Vagina (tissue), 2 donors: ENCODE data around the gene AGPAT2. TPM values are rescaled to one million over a fixed set of nuclear protein-coding genes. Genes with fewer than 3 reads are reported as not detected.
A peak's percentile ranks its signal among the peaks of the same experiment; 100 is the strongest.

Experiments used
- DNase-seq, 2 donors: peaks; one replicate each; pipeline ENCODE4 v3.0.0-alpha.2; 2017; ENCODE audit errors: extremely low spot score in 2 of 2
- H3K27ac ChIP-seq: fragments of 200-600 bp; sonication (generic); one replicate; pipeline ENCODE4 v1.5.1; 2019
- H3K27me3 ChIP-seq: fragments of 200-600 bp; sonication (generic); one replicate; pipeline ENCODE4 v1.5.1; 2019
- H3K36me3 ChIP-seq, 2 donors: fragments of 200-600 bp; sonication (generic); one replicate each; pipeline ENCODE4 v1.5.1; 2017 to 2019
- H3K4me1 ChIP-seq: fragments of 200-600 bp; sonication (generic); one replicate; pipeline ENCODE4 v1.5.1; 2019
- H3K4me3 ChIP-seq, 2 donors: fragments of 200-600 bp; sonication (generic); 1 replicate in 1 of 2; 2 replicates in 1 of 2; pipeline ENCODE4 v1.5.1; 2016 to 2019
- H3K9me3 ChIP-seq: fragments of 200-600 bp; sonication (generic); one replicate; pipeline ENCODE4 v1.5.1; 2019
- POLR2A ChIP-seq, 2 donors: fragments of 450-650 bp; IDR thresholded peaks; one replicate each; pipeline ENCODE4 v1.6.1; 2017; ENCODE audit warnings: antibody characterized with exemption in 2 of 2, mild to moderate bottlenecking in 2 of 2, moderate library complexity in 2 of 2
- POLR2AphosphoS5 ChIP-seq, 2 donors: sonication (generic); formaldehyde crosslinking; IDR thresholded peaks; one replicate each; pipeline ENCODE4 v1.9.0; 2017; ENCODE audit warnings: antibody characterized with exemption in 2 of 2, mild to moderate bottlenecking in 2 of 2, low read depth in 1 of 2; ENCODE audit not compliant: insufficient read depth in 1 of 2
- intact Hi-C: fragments of 100-400 bp; cut with DNase I; formaldehyde crosslinking; loops from one replicate; pipeline ENCODE4 v1.15.1; 2023
- total RNA-seq: library from RNA; depleted of rRNA; stranded (reverse); fragments of >200 nt; gene quantifications from one replicate; pipeline ENCODE4 v1.2.3, GENCODE V29; 2016
- TF ChIP-seq, protein P1 (sequence below), 3 experiments: fragments of 450-650 bp in 2 of 3; fragments of 200-600 bp in 1 of 3; sonication (generic) in 1 of 3; IDR thresholded peaks; one replicate each; pipeline ENCODE4 v1.5.1; 2017 to 2019; ENCODE audit warnings: antibody characterized with exemption in 3 of 3, mild to moderate bottlenecking in 2 of 3, moderate library complexity in 2 of 3

Gene AGPAT2
- total RNA-seq, 1 donor from 2014 or later = 87.2 TPM

- Histone ChIP-seq H3K27ac (no peak overlapping the region), H3K36me3 (peaks cover 0 to 7% of the 10 kb centered on the region in 2 donors)
- TF ChIP-seq, protein P1, sequence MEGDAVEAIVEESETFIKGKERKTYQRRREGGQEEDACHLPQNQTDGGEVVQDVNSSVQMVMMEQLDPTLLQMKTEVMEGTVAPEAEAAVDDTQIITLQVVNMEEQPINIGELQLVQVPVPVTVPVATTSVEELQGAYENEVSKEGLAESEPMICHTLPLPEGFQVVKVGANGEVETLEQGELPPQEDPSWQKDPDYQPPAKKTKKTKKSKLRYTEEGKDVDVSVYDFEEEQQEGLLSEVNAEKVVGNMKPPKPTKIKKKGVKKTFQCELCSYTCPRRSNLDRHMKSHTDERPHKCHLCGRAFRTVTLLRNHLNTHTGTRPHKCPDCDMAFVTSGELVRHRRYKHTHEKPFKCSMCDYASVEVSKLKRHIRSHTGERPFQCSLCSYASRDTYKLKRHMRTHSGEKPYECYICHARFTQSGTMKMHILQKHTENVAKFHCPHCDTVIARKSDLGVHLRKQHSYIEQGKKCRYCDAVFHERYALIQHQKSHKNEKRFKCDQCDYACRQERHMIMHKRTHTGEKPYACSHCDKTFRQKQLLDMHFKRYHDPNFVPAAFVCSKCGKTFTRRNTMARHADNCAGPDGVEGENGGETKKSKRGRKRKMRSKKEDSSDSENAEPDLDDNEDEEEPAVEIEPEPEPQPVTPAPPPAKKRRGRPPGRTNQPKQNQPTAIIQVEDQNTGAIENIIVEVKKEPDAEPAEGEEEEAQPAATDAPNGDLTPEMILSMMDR (IDR thresholded peaks at IDR 0.05) = no peak
- TF ChIP-seq POLR2AphosphoS5 (IDR thresholded peaks at IDR 0.05; ENCODE audit: insufficient read depth in 1 of 2, low read depth in 1 of 2) = no peak
- no peak for TF ChIP-seq POLR2A (IDR thresholded peaks at IDR 0.05)
These were observed 14.7 kb downstream of the AGPAT2 start for GRCh38 chr9:136672431-136673087.

GRCh38 chr9:136671646-136672430, 15.4 kb downstream of the AGPAT2 start:
- H3K36me3 ChIP-seq = peaks cover 0 to 7% of the 10 kb centered on the region in 2 donors
- intact Hi-C loops = no loop called here
- H3K9me3 ChIP-seq = no peaks in the 10 kb centered on the region
- no peak overlapping the region for H3K27ac ChIP-seq
- H3K27me3 ChIP-seq = no peaks in the 10 kb centered on the region
- peaks cover 4% of the 10 kb centered on the region for H3K4me1 ChIP-seq
- TF ChIP-seq, protein P1 (IDR thresholded peaks at IDR 0.05) = peak in 2 of 3 experiments; percentile 30 to 45
- no peak for TF ChIP-seq POLR2AphosphoS5 (IDR thresholded peaks at IDR 0.05; ENCODE audit: insufficient read depth in 1 of 2, low read depth in 1 of 2)
- no peak for TF ChIP-seq POLR2A (IDR thresholded peaks at IDR 0.05)
- no peak overlapping the region for H3K4me3 ChIP-seq
- no peak for DNase-seq

More at GRCh38 chr9:136672431-136673087, 14.7 kb downstream of the AGPAT2 start:
- intact Hi-C loops = no loop called here
- no peak for DNase-seq
- no peaks in the 10 kb centered on the region for H3K27me3 ChIP-seq
- H3K4me1 ChIP-seq = peaks cover 3% of the 10 kb centered on the region
- no peaks in the 10 kb centered on the region for H3K9me3 ChIP-seq
- H3K4me3 ChIP-seq = no peak overlapping the region

- H3K4me3 ChIP-seq = no peak overlapping the region
- intact Hi-C loops = no loop called here
- H3K4me1 ChIP-seq = peaks cover 10% of the 10 kb centered on the region
- no peak overlapping the region for H3K27ac ChIP-seq
- peaks cover 0 to 7% of the 10 kb centered on the region in 2 donors for H3K36me3 ChIP-seq
- no peaks in the 10 kb centered on the region for H3K27me3 ChIP-seq
- DNase-seq = no peak
- TF ChIP-seq POLR2AphosphoS5 (IDR thresholded peaks at IDR 0.05; ENCODE audit: insufficient read depth in 1 of 2, low read depth in 1 of 2) (no peak), POLR2A (IDR thresholded peaks at IDR 0.05) (no peak)
- TF ChIP-seq, protein P1 (IDR thresholded peaks at IDR 0.05) = no peak
- H3K9me3 ChIP-seq = no peaks in the 10 kb centered on the region
These were observed 16.0 kb downstream of the AGPAT2 start for GRCh38 chr9:136671254-136671614.

- no peak overlapping the region for H3K27ac ChIP-seq
- H3K4me1 ChIP-seq = peaks cover 11% of the 10 kb centered on the region
- H3K4me3 ChIP-seq = peak overlapping the region in 1 of 2 donors; percentile 39
- H3K36me3 ChIP-seq = peaks cover 0 to 7% of the 10 kb centered on the region in 2 donors
- intact Hi-C loops = no loop called here
- no peaks in the 10 kb centered on the region for H3K9me3 ChIP-seq
- DNase-seq = no peak
- TF ChIP-seq POLR2AphosphoS5 (IDR thresholded peaks at IDR 0.05; ENCODE audit: insufficient read depth in 1 of 2, low read depth in 1 of 2) (peak in 1 of 2 donors; percentile 39), POLR2A (IDR thresholded peaks at IDR 0.05) (no peak)
- no peaks in the 10 kb centered on the region for H3K27me3 ChIP-seq
These were observed 16.5 kb downstream of the AGPAT2 start for GRCh38 chr9:136670576-136671253.

- TF ChIP-seq POLR2AphosphoS5 (IDR thresholded peaks at IDR 0.05; ENCODE audit: insufficient read depth in 1 of 2, low read depth in 1 of 2) (peak in 1 of 2 donors; percentile 46), POLR2A (IDR thresholded peaks at IDR 0.05) (no peak)
- TF ChIP-seq, protein P1 (IDR thresholded peaks at IDR 0.05) = no peak
- H3K9me3 ChIP-seq = no peaks in the 10 kb centered on the region
- DNase-seq = no peak
- H3K4me1 ChIP-seq = peaks cover 16% of the 10 kb centered on the region
- peaks cover 4% of the 10 kb centered on the region for H3K27me3 ChIP-seq
- intact Hi-C loops = loop anchor here (5.0 kb wide), 1 partner anchor 57 kb away; no protein-coding TSS in a partner anchor
- H3K27ac ChIP-seq = no peak overlapping the region
- H3K4me3 ChIP-seq = peak overlapping the region; percentile 13 to 39
- H3K36me3 ChIP-seq = peaks cover 0 to 7% of the 10 kb centered on the region in 2 donors
These were observed 17.3 kb downstream of the AGPAT2 start for GRCh38 chr9:136669791-136670464.
